Heart left ventricle (tissue), 16 donors: Measurements from ENCODE around the gene SEPTIN14. TPM values are rescaled to one million over a fixed set of nuclear protein-coding genes. Genes with fewer than 3 reads are reported as not detected.
"Not testable (repeated sequence)": the region's sequence is repeated elsewhere in the genome, so short reads cannot be mapped to it uniquely, and the experiment has no call there.

Experiments used
- ATAC-seq, 4 donors: fragments of 200-7000 bp; cut with Tn5 transposase; one replicate each; pipeline ENCODE4 v1.9.1; 2020 to 2022; ENCODE audit warnings: moderate library complexity in 4 of 4, mild to moderate bottlenecking in 3 of 4, moderate number of reproducible peaks in 1 of 4
- DNase-seq, 5 donors: peaks; one replicate each; pipeline ENCODE4 v3.0.0-alpha.2; 2020
- H3K27ac ChIP-seq, 12 donors: fragments of 200-600 bp; sonication (generic) in 4 of 12; one replicate each; pipeline versions ENCODE4 v1.5.0 to v1.8.0; 2016 to 2022; ENCODE audit warnings: mild to moderate bottlenecking in 2 of 12
- H3K27me3 ChIP-seq, 9 donors: fragments of 200-600 bp; sonication (generic) in 2 of 9; one replicate each; pipeline versions ENCODE4 v1.5.1 to v1.8.0; 2016 to 2022; ENCODE audit warnings: mild to moderate bottlenecking in 3 of 9
- H3K36me3 ChIP-seq, 9 donors: fragments of 200-600 bp; sonication (generic) in 2 of 9; one replicate each; pipeline versions ENCODE4 v1.5.0 to v1.8.0; 2018 to 2022; ENCODE audit warnings: mild to moderate bottlenecking in 2 of 9
- H3K4me1 ChIP-seq, 12 donors: fragments of 200-600 bp; sonication (generic) in 4 of 12; one replicate each; pipeline versions ENCODE4 v1.5.0 to v1.8.0; 2016 to 2022; ENCODE audit warnings: mild to moderate bottlenecking in 3 of 12
- H3K4me3 ChIP-seq, 12 donors: fragments of 200-600 bp; sonication (generic) in 4 of 12; one replicate each; pipeline versions ENCODE4 v1.5.0 to v1.8.0; 2017 to 2022; ENCODE audit warnings: mild to moderate bottlenecking in 9 of 12, moderate library complexity in 4 of 12
- H3K9me3 ChIP-seq, 12 donors: fragments of 200-600 bp; sonication (generic) in 4 of 12; one replicate each; pipeline versions ENCODE4 v1.5.0 to v1.8.0; 2016 to 2022; ENCODE audit warnings: mild to moderate bottlenecking in 1 of 12
- CTCF ChIP-seq, 12 donors: fragments of 200-600 bp; sonication (generic) in 4 of 12; IDR thresholded peaks; one replicate each; pipeline versions ENCODE4 v1.5.0 to v1.8.0; 2018 to 2022; ENCODE audit warnings: antibody characterized with exemption in 12 of 12, mild to moderate bottlenecking in 5 of 12
- POLR2A ChIP-seq, 2 donors: fragments of 450-650 bp; IDR thresholded peaks; one replicate each; pipeline ENCODE4 v1.6.1; 2017; ENCODE audit warnings: antibody characterized with exemption in 2 of 2, mild to moderate bottlenecking in 2 of 2, moderate library complexity in 2 of 2
- WGBS, 4 donors: extraction: QIAGEN DNeasy Blood & Tissue Kit in 2 of 4; methylation state at CpG; one replicate each; pipeline versions ENCODE4 v1.1.5 to v1.1.7; 2013 to 2018; 5-methylcytosine and 5-hydroxymethylcytosine counted together
- intact Hi-C, 10 donors: fragments of 100-400 bp; cut with DNase I; formaldehyde crosslinking; loops; one replicate each; pipeline versions ENCODE4 v1.11.1 to v1.14.2; 2022
- polyA plus RNA-seq, 2 donors: library from polyadenylated mRNA; stranded (reverse); fragments of 200-250 nt; gene quantifications; one replicate each; pipeline ENCODE4 v1.2.3, GENCODE V29; 2013
- total RNA-seq, 9 donors: library from RNA; depleted of rRNA in 2 of 9; stranded (reverse); fragments of >200 nt in 2 of 9; fragmentation: NEBNext Ultra II Directional in 3 of 9; extraction: Animal tissue kit (Norgen Biotek cat#: 25700) in 3 of 9; gene quantifications; one replicate each; pipeline versions ENCODE4 v1.1.0 to v1.2.4, GENCODE V29; 2016 to 2023
- donor health status: ischemic (EF 13 %, LVEDD 7.1; RV severe dilation, severe dysfunction).
- donor health status: healthy with polysubstance abuse.
- donor health status: DM: no; HTN: yes; CAD: no.
- donor health status: DM: no; HTN: no; CAD: no.
- donor health status: ischemic (EF 25% LVEDD 6.9; RV normal size, moderate dysfunction).
- donor health status: ischemic (EF 25% LVEDD 5.7; RV mildly dilated, moderate dysfunction).
- donor health status: healthy.
- donor health status: DM: yes; HTN: yes; CAD: no.
- donor health status: ischemic (EF 35%, LVEDD 5.7; RV mildly dilated, moderate dysfunction).
- donor health status: nonischemic (EF 11% LVEDD 7.7; RV severe dilation, severe dysfunction).
- donor health status: DM: yes; HTN: yes; CAD: no.
- donor health status: PGD.
- donor health status: ischemic (EF 29% LVEDD 5.4; RV normal size, mild dysfunction).
- donor health status: nonischemic (EF 23%, LVEDD 6.1; RV moderate dilation, normal function).

The SEPTIN14 gene
- total and polyA plus RNA-seq, 11 donors = not detected

DNA sequence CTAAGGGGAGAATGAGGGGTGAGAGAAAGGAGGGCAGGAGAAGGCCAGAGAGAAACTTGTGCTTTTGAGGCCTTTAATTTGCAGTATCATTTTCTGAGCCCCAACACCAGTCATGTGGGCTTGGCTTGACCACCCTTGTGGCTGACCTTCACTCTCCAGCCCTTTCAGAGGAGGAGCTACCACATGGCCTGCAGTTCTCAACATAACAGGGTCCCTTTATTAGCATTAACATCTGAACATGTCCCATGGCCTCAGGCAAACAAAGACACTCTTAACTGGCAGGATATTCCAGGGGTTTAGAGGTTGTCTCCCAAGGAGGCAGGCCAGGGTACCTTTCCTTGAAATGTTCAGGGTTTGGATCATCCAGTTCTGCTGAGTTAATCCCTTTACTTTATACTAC is 31.4 kb upstream of the SEPTIN14 start:
- Histone ChIP-seq H3K27ac (peak overlapping the region in 1 of 12 donors; percentile 46), H3K4me3 (no peak overlapping the region), H3K9me3 (peaks cover 0 to 3% (median 0%) of the 10 kb centered on the region in 12 donors), H3K27me3 (no peaks in the 10 kb centered on the region), H3K4me1 (no peaks in the 10 kb centered on the region), H3K36me3 (peaks cover 0 to 4% (median 0%) of the 10 kb centered on the region in 9 donors)
- no peak for TF ChIP-seq POLR2A (IDR thresholded peaks at IDR 0.05)
- no peak for TF ChIP-seq CTCF (IDR thresholded peaks at IDR 0.05)
- no peak for ATAC-seq
- intact Hi-C loops = loop anchor here in 3 of 10 donors (5.0 to 10.0 kb wide), 3 partner anchors 51 to 171 kb away; partner anchors contain the start of genes NIPSNAP2 (in 1 of the 3) and SUMF2 (in 1 of the 3)
- DNase-seq = no peak

GRCh38 chr7:55888378-55888777 is 25.8 kb upstream of the SEPTIN14 start:
- H3K4me3 ChIP-seq = peak overlapping the region in 9 of 12 donors; percentile 53 to 74 (median 59)
- intact Hi-C loops = loop anchor here in 5 of 10 donors (5.0 to 10.0 kb wide), 3 partner anchors 74 to 216 kb away; partner anchors contain the start of genes NIPSNAP2 (in 4 of the 5) and CHCHD2 (in 1 of the 5)
- ATAC-seq, H3K27me3 ChIP-seq, H3K36me3 ChIP-seq, H3K4me1 ChIP-seq, H3K9me3 ChIP-seq, DNase-seq: not testable (repeated sequence)
- H3K27ac ChIP-seq = peak overlapping the region in 8 of 12 donors; percentile 52 to 77 (median 68)
- 74 to 86% (median 80%) methylated on average over 10 of the region's 10 CpGs for WGBS, 4 donors

DNA sequence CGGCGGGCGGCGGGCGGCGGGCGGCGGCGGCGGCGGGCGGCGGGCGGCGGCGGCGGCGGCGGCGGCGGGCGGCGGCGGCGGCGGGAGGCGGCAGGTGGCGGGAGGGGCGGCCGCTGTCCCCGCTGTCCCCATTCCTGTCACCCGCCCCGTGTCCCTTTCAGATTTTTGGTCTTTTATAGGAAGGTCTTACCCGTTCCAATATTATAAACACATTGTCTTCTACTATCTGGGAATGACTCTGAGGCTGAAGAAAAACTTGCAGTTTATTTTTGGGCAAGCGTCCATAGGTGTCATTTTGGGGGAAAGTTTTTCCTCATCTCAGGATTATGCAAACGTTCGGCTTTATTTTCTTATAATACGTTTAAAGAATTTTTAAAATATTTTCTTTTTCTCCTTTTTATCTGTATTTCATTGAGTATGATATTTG is 25.3 kb upstream of the SEPTIN14 start:
- Histone ChIP-seq H3K4me1 (peaks cover 0 to 9% (median 2%) of the 10 kb centered on the region in 12 donors), H3K27me3 (no peaks in the 10 kb centered on the region), H3K27ac (peak overlapping the region in 11 of 12 donors; percentile 41 to 77 (median 64)), H3K4me3 (peak overlapping the region in 11 of 12 donors; percentile 27 to 74 (median 59)), H3K36me3 (no peaks in the 10 kb centered on the region), H3K9me3 (no peaks in the 10 kb centered on the region)
- WGBS, 4 donors = 1 to 2% (median 1%) methylated on average over 8 to 20 of the region's 38 CpGs
- no peak for TF ChIP-seq POLR2A (IDR thresholded peaks at IDR 0.05)
- TF ChIP-seq CTCF (IDR thresholded peaks at IDR 0.05) = no peak
- no peak for ATAC-seq
- DNase-seq = no peak
- intact Hi-C loops = loop anchor here in 5 of 10 donors (1.0 to 10.0 kb wide), 4 partner anchors 74 to 217 kb away; partner anchors contain the start of genes NIPSNAP2 (in 5 of the 5) and CHCHD2 (in 1 of the 5)

GRCh38 chr7:55884321-55884720 is 21.8 kb upstream of the SEPTIN14 start:
- TF ChIP-seq CTCF (IDR thresholded peaks at IDR 0.05) = no peak
- TF ChIP-seq POLR2A (IDR thresholded peaks at IDR 0.05) = no peak
- ATAC-seq (no peak), DNase-seq (no peak)
- Histone ChIP-seq H3K9me3 (no peaks in the 10 kb centered on the region), H3K36me3 (no peaks in the 10 kb centered on the region), H3K27ac (no peak overlapping the region), H3K4me3 (no peak overlapping the region), H3K27me3 (no peaks in the 10 kb centered on the region), H3K4me1 (peaks cover 0 to 9% (median 2%) of the 10 kb centered on the region in 12 donors)
- intact Hi-C loops = loop anchor here in 3 of 10 donors (10.0 kb wide), 2 partner anchors 80 to 220 kb away; partner anchors contain the start of genes NIPSNAP2 (in 2 of the 3) and CHCHD2 (in 1 of the 3)
- 84 to 92% (median 88%) methylated on average over 3 of the region's 3 CpGs for WGBS, 4 donors
